B cell (primary cell): Measurements from ENCODE around the gene HOXB3.

Experiments
- EZH2 ChIP-seq: IDR thresholded peaks from 2 replicates; pipeline ENCODE4 v1.6.1; 2012; ENCODE audit warnings: borderline replicate concordance, low read depth, mild to moderate bottlenecking, moderate library complexity, low read length; ENCODE audit not compliant: insufficient read depth, poor library complexity, severe bottlenecking
- TF ChIP-seq, protein P1 (sequence below): fragments of 200-600 bp; IDR thresholded peaks from one replicate; pipeline ENCODE4 v1.8.0; 2022; ENCODE audit warnings: antibody characterized with exemption, mild to moderate bottlenecking

DNA sequence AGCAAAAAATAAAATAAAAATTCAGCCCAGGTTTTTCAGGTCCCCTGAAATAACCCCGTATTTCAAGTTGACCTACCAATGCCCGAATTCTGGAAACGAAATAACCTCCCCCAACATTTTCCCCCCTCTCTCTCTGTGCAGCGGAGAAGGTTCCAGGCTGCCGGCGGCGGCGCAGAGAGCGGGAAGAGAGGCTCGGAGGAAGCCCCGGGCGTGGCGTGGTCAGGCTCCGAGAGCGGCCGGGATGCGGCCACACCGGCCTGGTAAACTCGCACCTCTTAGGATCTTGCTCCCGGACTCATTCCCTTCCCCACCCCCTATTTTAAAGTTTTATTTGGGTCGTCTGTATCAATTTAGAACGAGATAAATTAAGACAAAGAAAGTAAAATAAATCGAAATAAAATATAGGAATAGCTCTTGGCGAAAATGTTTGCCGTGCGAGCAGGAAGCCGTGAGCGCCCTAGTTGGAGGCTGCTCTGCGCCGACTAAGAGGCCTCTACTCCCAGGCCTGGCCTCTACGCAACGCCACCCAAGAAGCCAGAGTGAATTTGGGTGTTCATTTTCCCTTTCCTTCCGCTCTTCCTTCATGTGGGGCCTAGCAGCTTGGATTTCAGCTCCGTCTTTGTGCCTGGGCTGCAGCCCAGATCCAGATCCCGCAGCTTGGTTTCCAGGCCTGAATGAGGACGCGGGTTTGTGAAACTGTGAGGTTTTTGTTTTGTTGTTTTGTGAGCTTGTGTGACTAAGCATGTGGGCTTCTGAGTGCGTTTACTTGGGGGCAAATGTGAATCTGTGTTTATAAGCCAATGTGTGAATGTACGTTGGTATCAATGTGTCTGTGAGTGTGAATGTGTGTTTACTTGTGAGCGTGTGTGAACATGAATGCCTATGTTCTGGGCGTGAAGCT is 16.2 kb upstream of the HOXB3 start:
- TF ChIP-seq, protein P1, sequence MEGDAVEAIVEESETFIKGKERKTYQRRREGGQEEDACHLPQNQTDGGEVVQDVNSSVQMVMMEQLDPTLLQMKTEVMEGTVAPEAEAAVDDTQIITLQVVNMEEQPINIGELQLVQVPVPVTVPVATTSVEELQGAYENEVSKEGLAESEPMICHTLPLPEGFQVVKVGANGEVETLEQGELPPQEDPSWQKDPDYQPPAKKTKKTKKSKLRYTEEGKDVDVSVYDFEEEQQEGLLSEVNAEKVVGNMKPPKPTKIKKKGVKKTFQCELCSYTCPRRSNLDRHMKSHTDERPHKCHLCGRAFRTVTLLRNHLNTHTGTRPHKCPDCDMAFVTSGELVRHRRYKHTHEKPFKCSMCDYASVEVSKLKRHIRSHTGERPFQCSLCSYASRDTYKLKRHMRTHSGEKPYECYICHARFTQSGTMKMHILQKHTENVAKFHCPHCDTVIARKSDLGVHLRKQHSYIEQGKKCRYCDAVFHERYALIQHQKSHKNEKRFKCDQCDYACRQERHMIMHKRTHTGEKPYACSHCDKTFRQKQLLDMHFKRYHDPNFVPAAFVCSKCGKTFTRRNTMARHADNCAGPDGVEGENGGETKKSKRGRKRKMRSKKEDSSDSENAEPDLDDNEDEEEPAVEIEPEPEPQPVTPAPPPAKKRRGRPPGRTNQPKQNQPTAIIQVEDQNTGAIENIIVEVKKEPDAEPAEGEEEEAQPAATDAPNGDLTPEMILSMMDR: no peak
- TF ChIP-seq EZH2: no peak
